SH-SY5Y (cell line): Measurements from ENCODE around the gene GGA2.

Source experiments
- GATA2 ChIP-seq: IDR thresholded peaks from 2 replicates; pipeline ENCODE4 v1.6.1; 2011; ENCODE audit warnings: mild to moderate bottlenecking, low read depth, low read length
- GATA3 ChIP-seq: IDR thresholded peaks from 2 replicates; pipeline ENCODE4 v1.6.1; 2011; ENCODE audit warnings: low read depth, mild to moderate bottlenecking, low read length, moderate library complexity

- TF ChIP-seq GATA2 (no peak), GATA3 (no peak)
Measured at GRCh38 chr16:23549938-23550337, 39.6 kb upstream of the GGA2 start.
